C1 segment of cervical spinal cord (tissue), 14 donors: ENCODE data around the gene PRMT9.

Experiments
- DNase-seq, 14 donors: peaks; one replicate each; lab custom pipeline; 2025; lab: John Stamatoyannopoulos, UW

PRMT9 gene

DNA sequence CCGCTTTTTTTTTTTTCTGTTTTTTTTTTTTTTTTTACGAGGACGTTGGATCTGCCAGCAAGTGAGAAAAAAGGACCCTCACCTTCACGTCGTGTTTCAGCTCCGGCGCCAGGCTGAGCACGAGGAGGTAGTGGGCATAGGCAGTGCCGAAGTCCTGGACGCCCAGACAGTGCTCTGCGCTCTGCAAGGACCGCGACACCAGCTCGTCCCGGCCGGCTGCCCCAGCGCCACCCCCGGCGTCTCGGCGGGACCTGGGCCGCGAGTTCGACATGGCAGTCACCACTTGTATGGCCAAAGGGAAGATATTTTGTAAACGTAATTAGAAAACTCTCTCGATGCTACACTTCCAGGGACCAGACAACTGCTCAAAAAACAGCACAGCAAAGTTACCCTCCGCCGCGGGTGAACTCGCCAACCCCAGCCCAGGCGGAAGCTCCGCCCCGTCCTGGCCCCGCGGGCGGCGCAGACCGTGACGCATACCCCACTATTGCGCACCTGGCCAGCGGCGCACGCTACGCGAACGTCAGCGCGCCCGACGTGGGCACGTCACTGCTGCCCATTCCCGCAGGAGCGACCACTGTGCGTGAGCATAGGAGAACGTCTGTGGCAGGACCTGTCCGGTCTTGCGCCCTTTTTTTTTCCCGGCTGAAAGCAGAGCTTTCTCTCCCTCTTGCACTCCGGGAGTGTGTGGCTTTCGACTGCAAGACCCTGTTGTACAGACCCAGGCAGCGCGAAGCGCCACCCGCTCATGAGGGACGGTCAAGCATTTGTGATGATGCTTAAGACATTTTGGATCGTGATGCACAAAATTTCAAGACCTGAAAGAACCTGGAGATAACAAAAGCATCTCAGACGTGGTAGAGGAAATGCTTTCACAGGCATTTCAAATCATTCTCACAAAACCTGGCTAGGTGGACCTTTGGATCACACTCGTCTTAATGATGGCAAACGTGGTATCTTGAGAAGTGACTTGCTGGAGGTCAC is at the start of gene PRMT9:
TSS of gene PRMT9 (minus strand) at position 447 of the 984 bp plus-strand sequence. CDS start at position 271, 176 bp downstream.
- DNase-seq: peak; percentile 51 to 91 (median 80)

DNA sequence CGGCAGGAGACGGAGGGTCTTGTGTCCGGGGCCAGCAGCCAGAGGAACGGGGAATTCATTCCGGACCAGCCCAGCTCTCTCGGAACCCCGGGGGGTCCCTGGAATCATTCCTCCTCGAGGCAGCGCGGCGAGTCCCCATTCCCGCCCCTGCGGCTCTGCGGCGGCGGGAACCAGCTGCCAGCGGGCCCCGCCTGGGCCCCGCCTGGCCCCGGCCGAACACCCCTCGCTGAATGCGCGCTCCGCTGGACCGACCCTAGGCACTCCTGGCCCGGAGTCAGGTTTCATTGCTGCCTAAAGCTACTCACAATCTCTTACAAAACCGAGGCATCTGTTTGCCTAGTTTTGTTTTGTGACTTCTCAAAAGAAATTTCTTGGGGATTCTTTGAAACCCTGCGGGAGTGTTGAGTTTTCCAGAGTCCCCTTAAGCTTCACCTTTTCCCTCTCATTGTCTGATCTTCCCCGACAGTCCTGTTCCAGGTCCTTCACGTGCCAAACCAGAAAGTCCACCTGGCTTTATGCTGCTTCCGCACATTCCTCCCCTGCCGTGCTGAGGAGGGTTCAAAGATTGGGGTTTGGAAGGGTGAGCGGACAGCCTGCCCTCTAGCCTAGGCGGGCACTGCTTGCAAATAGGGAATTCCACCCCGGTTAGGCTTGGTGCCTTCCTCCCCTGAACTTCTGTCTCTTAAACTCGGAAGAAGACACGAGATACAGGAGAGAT is 48.7 kb upstream of the PRMT9 start:
- peak in 6 of 14 donors; percentile 5 to 49 (median 34) for DNase-seq

DNA sequence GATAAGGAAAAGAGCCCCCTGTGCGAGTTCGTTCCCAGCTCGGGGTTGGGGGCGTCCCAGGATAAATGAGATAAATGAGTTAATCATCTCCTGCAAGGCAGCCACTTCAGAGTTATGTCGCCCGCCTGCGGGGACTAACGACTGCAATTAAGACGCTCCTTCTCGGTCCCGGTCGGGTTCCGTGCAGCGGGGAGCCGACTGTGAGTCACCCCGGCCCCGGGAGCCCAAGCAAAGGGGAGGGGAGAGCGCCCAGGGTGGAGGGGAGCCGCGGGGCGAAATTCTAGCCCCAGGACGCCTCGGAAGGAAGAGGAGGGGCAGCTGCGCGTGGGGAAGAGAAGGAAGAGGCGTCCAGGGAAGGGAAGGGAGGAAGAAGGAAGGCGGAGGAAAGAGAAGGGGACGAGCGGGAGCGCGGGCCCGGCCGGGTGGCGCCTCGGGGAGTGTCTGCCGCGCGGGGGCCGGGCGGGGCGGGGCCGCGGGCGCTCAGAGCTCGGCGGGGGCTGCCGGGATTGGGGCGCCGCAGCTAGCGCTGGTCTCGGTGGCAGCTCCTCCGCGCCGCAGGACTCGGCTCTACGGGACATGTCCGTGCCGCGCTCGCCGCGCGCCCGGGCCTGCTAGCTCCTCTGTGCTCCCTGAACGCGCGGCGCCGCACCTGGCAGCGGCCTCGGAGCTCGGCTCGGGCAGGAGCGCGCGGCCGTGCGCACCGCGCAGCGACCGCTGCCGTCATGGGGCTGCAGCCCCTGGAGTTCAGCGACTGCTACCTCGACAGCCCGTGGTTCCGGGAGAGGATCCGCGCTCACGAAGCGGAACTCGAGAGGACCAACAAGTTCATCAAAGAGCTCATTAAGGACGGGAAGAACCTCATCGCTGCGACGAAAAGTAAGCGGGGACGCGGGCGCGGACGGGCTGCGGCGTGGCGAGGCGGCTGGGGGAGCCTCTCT is 47.9 kb upstream of the PRMT9 start, which contains the start of gene ARHGAP10:
TSS of gene ARHGAP10 (plus strand) at position 509 of the 938 bp plus-strand sequence. CDS start at position 723, 214 bp downstream.
- DNase-seq: peak in 12 of 14 donors; percentile 4 to 72 (median 33)

DNA sequence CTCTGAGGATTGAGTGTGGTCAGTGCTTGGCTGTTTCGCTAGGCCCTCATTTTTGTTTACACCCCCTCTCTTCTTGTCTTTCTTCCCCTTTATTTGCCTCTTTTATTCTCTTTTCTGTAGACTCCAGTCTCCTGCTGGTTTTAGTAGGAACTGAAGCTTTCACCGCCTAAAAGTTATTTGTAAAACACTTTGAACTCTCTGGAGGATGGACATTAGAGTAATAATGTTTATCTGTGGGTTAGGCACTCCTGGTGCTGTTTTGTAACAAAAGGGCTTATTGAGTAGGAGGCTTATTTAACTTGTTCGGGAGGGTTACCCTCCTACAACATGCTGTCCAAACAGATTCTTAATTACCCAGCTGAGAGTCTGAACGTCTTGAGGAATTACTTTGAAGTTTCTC is 46.4 kb upstream of the PRMT9 start:
- no peak for DNase-seq

DNA sequence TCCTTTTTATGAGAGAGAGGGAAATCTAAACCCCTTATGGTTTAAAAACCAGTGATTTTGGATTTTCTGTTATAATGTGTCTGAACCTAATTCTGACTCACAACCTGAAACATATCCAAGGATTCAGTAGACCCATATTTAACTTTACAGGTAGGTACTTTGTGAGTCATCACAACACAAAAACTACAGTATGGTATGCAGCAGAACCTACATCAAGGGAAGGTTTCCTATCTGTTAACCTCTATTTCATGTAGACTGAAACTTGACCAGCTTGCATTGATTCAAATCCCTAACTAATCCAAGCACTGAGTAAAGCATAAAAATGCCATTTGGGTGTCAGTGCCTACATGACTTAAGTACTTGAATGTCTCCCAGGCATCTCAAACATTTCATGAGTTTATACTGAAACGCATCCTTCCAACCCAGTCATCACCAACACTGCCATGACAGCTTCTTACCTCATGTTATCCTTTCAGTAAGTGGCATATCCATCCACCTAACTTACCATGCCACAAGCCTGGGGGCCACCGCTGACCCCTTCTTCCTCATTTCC is 43.6 kb upstream of the PRMT9 start:
- no peak for DNase-seq

DNA sequence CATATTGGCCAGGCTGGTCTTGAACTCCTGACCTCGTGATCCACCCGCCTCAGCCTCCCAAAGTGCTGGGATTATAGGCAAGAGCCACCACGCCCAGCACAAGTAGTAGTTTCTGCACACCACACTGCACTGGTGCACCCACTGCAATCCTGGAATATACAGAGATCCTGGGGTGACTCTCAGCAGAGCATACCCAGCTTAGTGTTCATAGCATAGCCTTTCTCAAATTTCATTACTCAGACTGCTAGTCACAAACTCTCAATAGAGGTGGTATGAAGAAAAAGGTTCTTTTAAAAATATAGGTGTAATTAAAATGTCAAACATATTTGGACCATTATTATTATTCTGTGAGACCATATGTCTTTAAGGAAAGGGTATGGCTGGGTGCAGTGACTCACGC is 41.7 kb upstream of the PRMT9 start:
- no peak for DNase-seq

DNA sequence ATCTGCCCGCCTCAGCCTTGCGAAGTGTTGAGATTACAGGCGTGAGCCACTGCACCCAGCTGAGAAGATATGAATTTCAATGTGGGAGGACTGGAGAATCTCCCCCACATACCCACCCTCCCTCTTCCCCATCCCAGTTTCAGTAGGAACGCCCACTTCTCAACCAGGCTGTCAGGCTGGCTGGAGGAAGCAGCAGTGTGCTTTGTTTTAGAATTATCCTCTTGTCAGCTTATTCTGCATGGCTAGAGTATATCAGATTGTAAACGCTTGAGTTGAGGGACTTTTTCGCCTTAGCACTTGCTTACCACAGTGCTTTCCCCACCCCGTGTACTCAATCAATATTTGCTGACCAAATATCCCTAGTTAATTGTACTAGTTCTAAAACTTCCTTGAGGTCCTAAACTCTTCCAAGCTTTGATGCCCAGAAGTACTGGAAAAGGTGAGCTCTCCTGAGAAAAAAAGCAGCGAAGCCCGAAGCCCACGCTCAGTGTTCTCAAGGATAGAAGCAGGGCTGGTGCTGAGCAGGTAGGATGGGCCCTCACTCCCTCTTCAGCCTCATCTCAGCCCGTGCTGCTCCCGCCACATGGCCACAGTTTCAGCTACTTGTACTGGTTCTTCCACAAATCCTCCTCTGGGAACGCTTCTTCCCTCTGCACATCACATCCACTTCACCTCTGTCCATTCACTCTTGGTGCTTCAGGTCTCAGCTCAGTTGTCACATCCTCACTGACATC is 40.7 kb upstream of the PRMT9 start:
- no peak for DNase-seq

DNA sequence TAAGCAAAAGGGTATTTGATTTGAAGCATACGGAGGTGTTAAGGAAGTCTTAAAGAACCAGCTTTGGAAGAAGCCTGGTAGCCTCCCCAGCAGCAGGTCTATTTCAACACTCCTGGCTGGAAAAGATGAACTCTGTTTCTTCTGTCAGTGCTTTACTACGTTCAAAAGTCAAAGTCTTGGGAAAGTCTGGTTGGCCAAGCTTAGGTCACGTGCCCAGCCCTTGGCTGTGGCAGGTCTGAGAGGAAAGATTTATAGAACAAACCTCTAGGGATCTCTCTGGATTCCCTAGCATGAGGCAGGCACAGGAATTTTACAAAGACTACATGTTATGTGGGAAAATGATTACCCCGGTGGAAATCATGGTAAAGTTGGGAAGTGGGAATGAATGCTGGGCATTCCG is 39.4 kb upstream of the PRMT9 start:
- DNase-seq: no peak

DNA sequence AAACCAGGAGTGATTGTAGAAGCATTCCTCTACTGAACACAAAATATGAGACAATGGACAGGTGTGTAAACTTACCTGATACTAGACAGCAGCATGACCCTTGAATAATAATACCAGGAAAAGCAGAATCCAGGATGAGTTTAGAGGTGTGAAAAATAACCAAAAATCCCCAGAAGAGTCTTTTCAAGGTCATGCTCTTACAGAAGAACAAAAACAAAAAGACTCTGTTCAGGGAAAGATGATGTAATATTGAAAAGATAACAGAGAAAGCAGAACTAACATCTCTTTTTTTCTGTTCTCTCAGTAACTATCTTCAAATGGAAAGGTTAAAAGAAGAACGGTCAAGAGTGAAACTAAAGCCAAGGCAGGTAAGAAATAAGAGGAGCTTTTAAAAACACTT is 33.9 kb upstream of the PRMT9 start:
- DNase-seq: no peak

DNA sequence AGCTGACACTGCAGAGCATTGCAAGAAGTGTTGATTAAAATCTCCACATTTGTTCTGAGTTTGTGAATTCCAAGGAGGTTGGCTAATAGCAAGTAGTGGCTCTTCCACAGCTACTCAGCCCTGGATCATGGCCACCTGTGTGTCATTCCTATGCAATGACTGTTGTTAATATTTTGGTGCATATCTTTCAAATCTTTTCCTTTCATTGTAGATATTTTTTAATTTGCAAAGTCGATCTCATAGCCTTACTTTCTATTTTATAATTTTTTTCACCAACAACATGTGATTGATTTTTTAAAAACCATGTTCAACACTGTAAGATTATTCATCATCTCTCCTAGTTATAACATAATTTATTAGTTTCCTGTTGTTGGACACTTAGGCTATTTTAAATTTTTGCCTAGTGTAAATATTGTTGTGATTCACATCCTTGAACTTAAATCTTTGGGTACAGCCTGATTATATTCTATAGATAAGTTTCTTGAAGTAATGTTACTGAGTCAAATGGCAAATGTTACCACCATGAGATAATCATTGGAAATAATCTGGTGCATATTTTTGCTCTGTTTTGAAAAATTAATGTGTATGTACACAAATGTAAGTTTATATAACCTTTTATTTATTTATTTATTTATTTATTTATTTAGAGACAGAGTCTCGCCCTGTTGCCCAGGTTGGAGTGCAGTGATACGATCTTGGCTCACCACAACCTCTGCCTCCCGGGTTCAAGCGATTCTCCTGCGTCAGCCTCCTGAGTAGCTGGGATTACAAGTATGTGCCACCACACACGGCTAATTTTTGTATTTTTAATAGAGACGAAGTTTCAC is 30.8 kb upstream of the PRMT9 start:
- DNase-seq: no peak

DNA sequence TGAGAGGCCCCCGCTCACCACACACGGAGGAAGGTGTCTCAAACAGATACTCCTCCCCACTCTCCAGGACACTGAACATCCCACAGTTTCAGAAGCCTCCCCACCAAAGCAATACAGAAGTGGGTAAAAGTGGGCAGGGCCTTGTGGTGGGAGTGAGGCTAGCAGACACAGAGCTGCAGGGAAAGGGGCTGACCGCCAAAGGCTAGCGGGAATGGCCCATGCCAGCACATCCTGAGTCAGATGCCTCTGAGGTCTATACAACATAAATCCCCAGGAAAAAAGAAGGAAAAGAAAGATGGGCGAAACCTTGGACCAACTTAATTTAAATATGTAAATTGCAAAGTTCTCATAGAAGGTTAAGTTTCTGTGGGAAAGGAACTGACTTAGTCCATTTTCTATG is 26.0 kb upstream of the PRMT9 start:
- no peak for DNase-seq

DNA sequence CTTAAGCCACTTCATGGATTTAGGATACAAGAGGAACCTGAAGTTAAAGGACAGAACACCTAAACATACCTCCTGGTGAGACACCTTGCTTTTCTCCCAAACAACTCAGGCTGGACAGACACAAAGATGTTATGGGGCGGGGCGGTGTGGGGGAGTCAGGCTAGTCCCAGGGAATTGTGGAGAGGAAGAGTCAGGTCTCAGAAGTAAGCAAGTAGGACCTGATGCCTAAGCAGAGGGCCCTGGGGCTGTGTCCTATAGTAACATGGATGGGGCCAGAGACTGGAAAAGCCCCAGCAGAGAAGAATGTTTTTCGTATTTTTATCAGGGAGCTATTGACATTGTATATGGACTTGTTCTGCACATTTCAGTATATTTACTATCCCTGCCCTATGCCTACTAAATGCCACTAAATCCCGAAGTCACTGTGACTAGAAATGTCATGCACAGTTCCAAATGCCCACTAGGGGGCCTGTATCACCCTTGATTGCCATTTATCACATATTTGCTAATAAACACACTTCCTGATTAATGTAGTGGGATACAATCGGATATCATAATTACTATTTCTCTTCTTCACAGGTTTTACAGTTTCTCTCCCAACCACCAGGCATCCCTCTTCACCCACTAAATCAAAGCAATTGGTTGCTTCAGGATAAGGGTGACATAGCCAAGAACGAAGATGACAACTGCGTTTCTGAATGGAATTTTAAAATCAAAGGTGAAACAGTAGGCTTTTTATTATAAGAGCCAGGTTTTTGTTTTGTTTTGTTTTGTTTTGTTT is 24.1 kb upstream of the PRMT9 start:
- DNase-seq: peak in 4 of 14 donors; percentile 0 to 44 (median 18)

DNA sequence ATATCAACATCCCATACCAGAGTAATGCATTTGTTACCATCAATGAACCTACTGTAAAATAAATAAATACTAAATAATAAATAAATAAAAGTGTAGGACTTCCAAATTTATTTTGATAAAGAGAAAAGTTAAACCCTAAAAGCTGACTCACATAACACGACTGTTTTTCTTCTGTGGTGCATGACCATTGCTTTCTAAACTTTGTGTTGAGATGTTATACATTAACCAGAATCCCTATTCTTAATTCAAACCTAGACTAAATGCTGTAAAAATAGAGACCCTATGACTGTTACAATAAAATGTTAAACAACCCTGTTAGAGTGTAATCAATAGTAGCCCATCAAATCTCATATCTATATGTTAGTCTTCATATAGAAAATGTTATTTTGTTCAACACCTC is 20.9 kb upstream of the PRMT9 start:
- no peak for DNase-seq

DNA sequence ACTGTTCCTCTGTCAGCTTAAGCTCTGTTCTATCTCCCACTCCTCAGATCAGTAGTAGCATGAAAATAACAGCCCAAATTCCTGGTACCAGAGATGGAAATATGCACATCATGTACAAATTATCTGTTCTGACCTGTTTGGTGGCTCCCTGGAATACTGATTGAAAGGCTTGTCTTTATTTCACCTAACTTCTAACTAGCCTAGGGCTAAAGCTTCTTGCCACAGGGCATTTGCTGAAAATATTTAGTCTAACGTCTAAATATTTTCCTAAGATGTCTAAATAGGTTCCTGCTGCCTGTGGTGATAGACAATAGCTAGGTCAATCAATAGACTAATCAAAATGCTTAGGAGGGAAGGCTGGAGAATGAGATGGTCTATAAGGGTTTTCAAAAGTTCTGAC is 12.9 kb upstream of the PRMT9 start:
- DNase-seq: no peak

DNA sequence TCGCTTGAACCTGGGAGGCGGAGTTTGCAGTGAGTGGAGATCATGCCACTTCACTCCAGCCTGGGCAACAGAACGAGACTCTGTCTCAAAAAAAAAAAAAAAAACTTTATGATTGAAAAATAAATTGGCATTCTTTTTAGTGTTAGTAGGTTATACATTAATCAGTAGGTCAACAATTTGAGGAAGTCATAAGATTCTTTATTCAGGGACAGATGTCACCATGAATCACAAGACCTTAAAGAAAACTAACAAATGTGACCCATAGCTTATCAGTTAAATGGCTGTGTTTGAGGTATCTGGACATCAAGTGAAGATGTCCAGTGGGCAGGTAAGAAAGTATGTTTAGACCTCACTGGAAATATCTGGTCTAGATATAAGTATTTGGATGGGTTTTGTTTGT is 9.3 kb upstream of the PRMT9 start:
- no peak for DNase-seq

DNA sequence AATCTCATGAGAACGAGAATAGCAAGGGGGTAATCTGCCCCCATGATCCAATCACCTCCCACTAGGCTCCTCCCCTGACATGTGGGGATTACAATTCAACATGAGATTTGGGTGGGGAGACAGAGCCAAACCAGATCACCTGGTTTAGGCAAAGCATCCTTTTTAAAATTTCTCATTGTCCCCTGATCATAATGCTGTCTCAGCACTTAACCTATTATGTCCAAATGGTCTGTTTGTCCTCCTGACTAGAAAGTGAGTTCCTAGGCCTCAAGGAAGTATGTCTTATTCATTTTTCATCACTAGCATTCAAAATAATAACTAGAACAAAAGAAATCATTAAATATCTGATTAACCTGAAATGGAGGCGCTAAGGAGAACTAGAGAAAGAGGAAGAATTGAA is 7.9 kb upstream of the PRMT9 start:
- DNase-seq: no peak

DNA sequence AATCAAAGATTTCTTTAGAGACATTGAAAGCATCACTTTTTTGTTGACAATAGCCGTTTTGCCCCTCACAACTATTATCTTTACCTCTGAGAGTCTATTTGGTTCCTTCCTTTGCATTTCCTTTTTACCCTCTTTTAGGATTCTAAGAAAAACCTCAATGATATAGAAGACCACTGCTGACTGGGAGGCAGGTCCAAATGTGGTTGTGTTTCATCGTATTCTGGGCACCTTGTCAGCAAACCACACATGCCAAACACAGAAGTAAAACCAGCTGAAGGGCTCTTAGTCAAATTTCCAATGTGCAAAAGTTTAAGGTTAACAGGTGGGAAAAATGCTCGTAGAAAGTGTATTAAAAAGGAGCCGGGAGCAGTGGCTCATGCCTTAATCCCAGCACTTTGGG is 5.1 kb upstream of the PRMT9 start:
- no peak for DNase-seq

DNA sequence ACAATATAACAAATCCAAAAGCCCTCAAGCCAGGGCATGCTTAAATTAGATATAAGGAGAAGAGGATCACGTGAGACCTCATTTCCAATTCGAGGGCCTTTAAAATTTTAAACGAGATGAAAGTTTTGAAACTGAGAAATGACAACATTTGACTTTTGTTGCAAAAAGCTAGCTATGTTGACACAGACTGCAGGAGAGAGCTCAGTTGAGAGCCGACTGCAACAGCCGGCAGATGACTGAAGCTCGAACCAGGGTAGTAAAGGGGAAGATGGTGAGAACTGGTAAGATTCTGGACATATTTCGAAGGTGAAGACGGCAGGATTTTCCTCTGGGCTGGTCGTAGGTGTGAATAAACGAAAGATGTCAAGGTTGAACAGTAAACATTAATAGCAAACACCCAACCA is 773 bp downstream of the PRMT9 start:
- peak in 6 of 14 donors; percentile 3 to 43 (median 10) for DNase-seq

DNA sequence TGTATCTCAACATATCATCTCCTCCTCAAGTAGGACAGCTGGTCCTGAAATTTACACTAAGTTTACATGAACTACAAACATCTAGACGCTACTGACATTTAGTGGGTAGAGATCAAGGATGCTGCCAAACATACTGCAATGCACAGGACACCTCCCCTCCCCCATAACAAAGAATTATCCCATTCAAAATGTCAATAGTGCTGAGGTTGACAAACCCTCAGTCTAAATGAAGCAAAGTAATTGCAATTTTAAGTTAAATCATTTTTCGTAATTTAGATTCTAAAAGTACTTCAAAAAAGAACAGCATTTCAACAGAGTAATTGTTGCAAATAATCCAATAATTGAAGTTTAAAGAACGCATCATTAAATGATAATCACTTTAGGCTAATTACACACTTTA is 1.2 kb downstream of the PRMT9 start:
- peak in 1 of 14 donors; percentile 17 for DNase-seq
